Measurements from ENCODE around the gene PPP3CA.

- TF ChIP-seq, protein P1, sequence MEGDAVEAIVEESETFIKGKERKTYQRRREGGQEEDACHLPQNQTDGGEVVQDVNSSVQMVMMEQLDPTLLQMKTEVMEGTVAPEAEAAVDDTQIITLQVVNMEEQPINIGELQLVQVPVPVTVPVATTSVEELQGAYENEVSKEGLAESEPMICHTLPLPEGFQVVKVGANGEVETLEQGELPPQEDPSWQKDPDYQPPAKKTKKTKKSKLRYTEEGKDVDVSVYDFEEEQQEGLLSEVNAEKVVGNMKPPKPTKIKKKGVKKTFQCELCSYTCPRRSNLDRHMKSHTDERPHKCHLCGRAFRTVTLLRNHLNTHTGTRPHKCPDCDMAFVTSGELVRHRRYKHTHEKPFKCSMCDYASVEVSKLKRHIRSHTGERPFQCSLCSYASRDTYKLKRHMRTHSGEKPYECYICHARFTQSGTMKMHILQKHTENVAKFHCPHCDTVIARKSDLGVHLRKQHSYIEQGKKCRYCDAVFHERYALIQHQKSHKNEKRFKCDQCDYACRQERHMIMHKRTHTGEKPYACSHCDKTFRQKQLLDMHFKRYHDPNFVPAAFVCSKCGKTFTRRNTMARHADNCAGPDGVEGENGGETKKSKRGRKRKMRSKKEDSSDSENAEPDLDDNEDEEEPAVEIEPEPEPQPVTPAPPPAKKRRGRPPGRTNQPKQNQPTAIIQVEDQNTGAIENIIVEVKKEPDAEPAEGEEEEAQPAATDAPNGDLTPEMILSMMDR (IDR thresholded peaks at IDR 0.05): no peak
- TF ChIP-seq EZH2 (IDR thresholded peaks at IDR 0.05) (no peak), EZH2phosphoT487 (IDR thresholded peaks at IDR 0.05) (no peak)
Observed at GRCh38 chr4:101074326-101074725, 273.0 kb downstream of the PPP3CA start.

Measured in neural progenitor cell (in vitro differentiated cells).